Bronchial epithelial cell (primary cell): ENCODE measurements around the gene BTBD3. TPM values are rescaled to one million over a fixed set of nuclear protein-coding genes. Genes with fewer than 3 reads are reported as not detected.

Source experiments
- DNase-seq: peaks from one replicate; pipeline ENCODE4 v3.0.0-alpha.2; 2010; ENCODE audit warnings: low read depth
- FAIRE-seq: peaks from 2 replicates; lab custom pipeline; 2011; peaks lifted over from hg19 to GRCh38; lab: Jason Lieb, UNC
- H3K27me3 ChIP-seq: 2 replicates; pipeline ENCODE4 v1.5.1; 2011; ENCODE audit warnings: low read length; ENCODE audit not compliant: control insufficient read depth, insufficient read depth
- H3K36me3 ChIP-seq: 2 replicates; pipeline ENCODE4 v1.5.1; 2011; ENCODE audit warnings: low read length; ENCODE audit not compliant: control insufficient read depth, insufficient read depth
- H3K4me3 ChIP-seq: 2 replicates; pipeline ENCODE4 v1.5.1; 2011; ENCODE audit warnings: mild to moderate bottlenecking, low read depth, low read length, control low read depth
- CTCF ChIP-seq: IDR thresholded peaks from 2 replicates; pipeline ENCODE4 v1.5.1; 2011; ENCODE audit warnings: mild to moderate bottlenecking, moderate library complexity, low read length, control low read depth, inconsistent platforms; ENCODE audit not compliant: insufficient read depth, severe bottlenecking
- total RNA-seq: library from RNA; depleted of rRNA; stranded (reverse); fragments of >200 nt; gene quantifications from 2 replicates; pipeline ENCODE4 v1.2.1, GENCODE V29; 2014

The BTBD3 gene
- total RNA-seq, 1 donor from 2014 or later: 16.6 TPM

- H3K36me3 ChIP-seq: no peaks in the 10 kb centered on the region
- H3K27me3 ChIP-seq: no peaks in the 10 kb centered on the region
- peak; percentile 35 for DNase-seq
- no peak for TF ChIP-seq CTCF
- no peak for FAIRE-seq
- no peak overlapping the region for H3K4me3 ChIP-seq
These were observed 35.0 kb upstream of the BTBD3 start for GRCh38 chr20:11882651-11883050.

GRCh38 chr20:11888648-11889047, 29.0 kb upstream of the BTBD3 start:
- Histone ChIP-seq H3K4me3 (no peak overlapping the region), H3K27me3 (no peaks in the 10 kb centered on the region), H3K36me3 (no peaks in the 10 kb centered on the region)
- TF ChIP-seq CTCF: no peak
- FAIRE-seq: no peak
- no peak for DNase-seq

- no peak for TF ChIP-seq CTCF
- H3K4me3 ChIP-seq: peak overlapping the region; percentile 63
- DNase-seq (peak; percentile 76), FAIRE-seq (no peak)
- no peaks in the 10 kb centered on the region for H3K36me3 ChIP-seq
- no peaks in the 10 kb centered on the region for H3K27me3 ChIP-seq
These were observed 27.2 kb upstream of the BTBD3 start for GRCh38 chr20:11890331-11891076.

GRCh38 chr20:11891077-11891775, 26.5 kb upstream of the BTBD3 start:
- Histone ChIP-seq H3K27me3 (no peaks in the 10 kb centered on the region), H3K4me3 (peak overlapping the region; percentile 63), H3K36me3 (no peaks in the 10 kb centered on the region)
- FAIRE-seq (no peak), DNase-seq (no peak)
- no peak for TF ChIP-seq CTCF

GRCh38 chr20:11891776-11892545, 25.7 kb upstream of the BTBD3 start:
- no peaks in the 10 kb centered on the region for H3K27me3 ChIP-seq
- FAIRE-seq (no peak), DNase-seq (peak; percentile 69)
- no peaks in the 10 kb centered on the region for H3K36me3 ChIP-seq
- no peak for TF ChIP-seq CTCF
- peak overlapping the region; percentile 63 for H3K4me3 ChIP-seq
